K562 (cell line): Measurements from ENCODE around the gene MLH1.

Source experiments
- MGA ChIP-seq: fragments of 450-650 bp; IDR thresholded peaks from 2 replicates; pipeline ENCODE4 v1.6.1; 2016; ENCODE audit warnings: mild to moderate bottlenecking, moderate library complexity
- NFE2 ChIP-seq: IDR thresholded peaks from 2 replicates; pipeline ENCODE4 v1.6.1; 2014; ENCODE audit warnings: antibody characterized with exemption, low read depth
- POLR2G ChIP-seq: fragments of 200-400 bp; formaldehyde crosslinking; IDR thresholded peaks from 2 replicates; pipeline ENCODE4 v1.6.1; 2017; ENCODE audit warnings: low read depth, mild to moderate bottlenecking, antibody characterized with exemption, low read length, moderate library complexity
- SMAD1 ChIP-seq: fragments of 150-350 bp; IDR thresholded peaks from 2 replicates; pipeline ENCODE4 v1.6.1; 2014; ENCODE audit warnings: low read length, low read depth; ENCODE audit not compliant: partially characterized antibody
- THAP7 ChIP-seq: fragments of 250-450 bp; sonication (Bioruptor Pico); IDR thresholded peaks from 2 replicates; pipeline ENCODE4 v1.5.0; 2021
- ZNF561 ChIP-seq: fragments of 450-650 bp; formaldehyde crosslinking; conservative IDR thresholded peaks from 2 replicates; pipeline ENCODE4 v1.4.0; 2020; ENCODE audit warnings: mild to moderate bottlenecking, moderate library complexity

- TF ChIP-seq MGA (no peak), SMAD1 (no peak), THAP7 (CRISPR knock-in tag) (no peak), POLR2G (no peak), ZNF561 (CRISPR knock-in tag) (no peak), NFE2 (no peak)
Observed at GRCh38 chr3:36957063-36957462, 36.3 kb upstream of the MLH1 start.
